Measurements from ENCODE around the gene PNLDC1.

PNLDC1 gene

DNA sequence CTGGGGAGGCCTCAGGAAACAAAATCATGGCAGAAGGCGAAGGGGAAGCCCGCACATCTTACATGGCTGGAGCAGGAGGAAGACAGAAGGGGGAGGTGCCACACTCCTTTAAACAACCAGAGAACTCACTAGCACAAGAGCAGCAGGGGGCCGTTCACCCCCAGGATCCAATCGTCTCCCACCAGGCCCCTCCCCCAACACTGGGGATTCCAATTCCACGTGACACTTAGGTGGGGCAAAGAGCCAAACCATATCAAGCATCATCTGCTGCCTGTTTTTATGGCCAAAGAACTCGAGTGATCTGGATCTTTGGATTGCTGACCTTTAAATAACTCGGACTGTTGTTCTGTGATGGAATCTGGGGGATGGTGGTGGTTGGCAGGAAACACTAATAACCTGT is 28.0 kb downstream of the PNLDC1 start:
- no peaks in the 10 kb centered on the region for H3K36me3 ChIP-seq
- H3K9me3 ChIP-seq = no peaks in the 10 kb centered on the region
- no peaks in the 10 kb centered on the region for H3K27me3 ChIP-seq
- no peak for DNase-seq
- H3K4me1 ChIP-seq = no peaks in the 10 kb centered on the region
- H3K4me3 ChIP-seq (ENCODE audit: low read depth, low read length) = no peak overlapping the region
- TF ChIP-seq, protein P1, sequence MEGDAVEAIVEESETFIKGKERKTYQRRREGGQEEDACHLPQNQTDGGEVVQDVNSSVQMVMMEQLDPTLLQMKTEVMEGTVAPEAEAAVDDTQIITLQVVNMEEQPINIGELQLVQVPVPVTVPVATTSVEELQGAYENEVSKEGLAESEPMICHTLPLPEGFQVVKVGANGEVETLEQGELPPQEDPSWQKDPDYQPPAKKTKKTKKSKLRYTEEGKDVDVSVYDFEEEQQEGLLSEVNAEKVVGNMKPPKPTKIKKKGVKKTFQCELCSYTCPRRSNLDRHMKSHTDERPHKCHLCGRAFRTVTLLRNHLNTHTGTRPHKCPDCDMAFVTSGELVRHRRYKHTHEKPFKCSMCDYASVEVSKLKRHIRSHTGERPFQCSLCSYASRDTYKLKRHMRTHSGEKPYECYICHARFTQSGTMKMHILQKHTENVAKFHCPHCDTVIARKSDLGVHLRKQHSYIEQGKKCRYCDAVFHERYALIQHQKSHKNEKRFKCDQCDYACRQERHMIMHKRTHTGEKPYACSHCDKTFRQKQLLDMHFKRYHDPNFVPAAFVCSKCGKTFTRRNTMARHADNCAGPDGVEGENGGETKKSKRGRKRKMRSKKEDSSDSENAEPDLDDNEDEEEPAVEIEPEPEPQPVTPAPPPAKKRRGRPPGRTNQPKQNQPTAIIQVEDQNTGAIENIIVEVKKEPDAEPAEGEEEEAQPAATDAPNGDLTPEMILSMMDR (IDR thresholded peaks at IDR 0.05; ENCODE audit: low read depth, low read length) = no peak

DNA sequence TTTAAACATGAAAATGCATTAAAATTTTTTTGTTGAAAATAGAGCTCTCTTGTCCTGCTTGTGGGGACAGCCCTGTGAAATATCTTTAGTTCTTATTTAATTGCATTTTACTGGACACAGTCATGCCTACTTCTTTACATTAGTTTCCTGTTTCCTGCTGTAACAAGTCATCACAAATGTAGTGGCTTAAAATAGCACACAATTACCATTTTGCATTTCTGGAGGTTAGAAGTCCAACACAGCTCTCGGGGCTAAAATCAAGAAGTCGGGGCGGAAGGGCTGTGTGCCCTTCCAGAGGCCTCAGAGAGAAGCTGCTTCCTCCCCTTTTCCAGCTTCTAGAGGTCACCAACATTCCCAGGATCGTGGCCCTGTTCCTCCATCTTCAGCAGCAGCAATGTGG is 29.4 kb downstream of the PNLDC1 start:
- H3K4me1 ChIP-seq = no peaks in the 10 kb centered on the region
- H3K36me3 ChIP-seq = no peaks in the 10 kb centered on the region
- H3K4me3 ChIP-seq (ENCODE audit: low read depth, low read length) = no peak overlapping the region
- TF ChIP-seq, protein P1 (IDR thresholded peaks at IDR 0.05; ENCODE audit: low read depth, low read length) = no peak
- DNase-seq = no peak
- no peaks in the 10 kb centered on the region for H3K9me3 ChIP-seq
- H3K27me3 ChIP-seq = no peaks in the 10 kb centered on the region

GRCh38 chr6:159830501-159831372 is 30.7 kb downstream of the PNLDC1 start:
- Histone ChIP-seq H3K4me1 (no peaks in the 10 kb centered on the region), H3K27me3 (no peaks in the 10 kb centered on the region), H3K4me3 (ENCODE audit: low read depth, low read length) (no peak overlapping the region), H3K9me3 (no peaks in the 10 kb centered on the region), H3K36me3 (no peaks in the 10 kb centered on the region)
- TF ChIP-seq, protein P1 (IDR thresholded peaks at IDR 0.05; ENCODE audit: low read depth, low read length) = no peak
- no peak for DNase-seq

GRCh38 chr6:159831373-159831679 is 31.2 kb downstream of the PNLDC1 start:
- H3K27me3 ChIP-seq = no peaks in the 10 kb centered on the region
- no peak overlapping the region for H3K4me3 ChIP-seq (ENCODE audit: low read depth, low read length)
- DNase-seq = no peak
- H3K4me1 ChIP-seq = no peaks in the 10 kb centered on the region
- TF ChIP-seq, protein P1 (IDR thresholded peaks at IDR 0.05; ENCODE audit: low read depth, low read length) = no peak
- no peaks in the 10 kb centered on the region for H3K9me3 ChIP-seq
- H3K36me3 ChIP-seq = no peaks in the 10 kb centered on the region

GRCh38 chr6:159832946-159833345 is 32.9 kb downstream of the PNLDC1 start:
- H3K36me3 ChIP-seq = no peaks in the 10 kb centered on the region
- no peaks in the 10 kb centered on the region for H3K4me1 ChIP-seq
- DNase-seq = no peak
- no peak overlapping the region for H3K4me3 ChIP-seq (ENCODE audit: low read depth, low read length)
- TF ChIP-seq, protein P1 (IDR thresholded peaks at IDR 0.05; ENCODE audit: low read depth, low read length) = no peak
- H3K27me3 ChIP-seq = no peaks in the 10 kb centered on the region
- no peaks in the 10 kb centered on the region for H3K9me3 ChIP-seq

- TF ChIP-seq, protein P1 (IDR thresholded peaks at IDR 0.05; ENCODE audit: low read depth, low read length) = no peak
- Histone ChIP-seq H3K27me3 (peaks cover 3% of the 10 kb centered on the region; the same call in 1 of the 2 replicates), H3K9me3 (no peaks in the 10 kb centered on the region), H3K36me3 (no peaks in the 10 kb centered on the region), H3K4me3 (ENCODE audit: low read depth, low read length) (no peak overlapping the region), H3K4me1 (no peaks in the 10 kb centered on the region)
- no peak for DNase-seq
These were observed 33.5 kb downstream of the PNLDC1 start for GRCh38 chr6:159833556-159833955.

All from BE2C (cell line).